ENCODE results near the gene PXDN.

The PXDN gene

DNA sequence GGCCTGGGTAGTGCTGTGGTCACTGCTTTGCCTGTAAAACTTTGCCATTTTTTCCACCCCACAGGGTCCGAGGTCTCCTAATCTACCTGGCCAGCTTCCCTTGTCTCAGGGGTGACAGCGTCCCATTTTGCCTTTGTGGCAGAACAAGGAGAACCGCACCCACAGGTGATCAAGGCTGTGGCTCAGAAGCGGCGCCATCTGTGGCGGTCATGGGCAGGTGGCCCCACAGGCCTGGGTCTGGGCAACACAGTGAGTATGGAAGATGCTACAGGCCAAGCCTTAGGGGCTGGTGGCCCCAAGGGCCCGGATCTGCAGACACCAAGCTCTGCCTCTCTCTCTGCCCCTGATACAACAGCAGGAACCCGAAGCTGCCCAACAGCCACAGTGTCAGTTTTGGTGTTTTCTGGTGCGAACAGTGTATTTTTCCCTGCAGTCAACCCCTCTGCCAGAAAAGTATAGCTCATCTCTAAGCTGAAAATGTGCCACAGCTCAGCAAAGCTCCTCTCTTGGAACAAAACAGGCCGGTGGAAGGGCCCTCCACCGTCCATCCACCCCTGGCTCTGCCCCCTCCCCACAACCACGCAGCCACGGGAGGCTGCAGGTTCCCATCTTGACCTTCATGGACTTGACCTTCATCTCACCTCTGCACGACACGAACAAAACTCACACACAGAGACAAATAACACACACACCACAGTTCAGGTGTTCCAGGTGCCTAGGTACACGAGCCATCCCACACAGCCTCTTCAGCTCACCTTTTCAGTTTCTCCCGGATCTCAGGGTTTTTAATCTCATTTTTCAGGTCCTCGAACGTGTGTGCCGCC lies 96.7 kb downstream of the PXDN start:
- DNase-seq (ENCODE audit: low read depth): no peak

GRCh38 chr2:1645761-1646476 lies 98.4 kb downstream of the PXDN start:
- no peak for DNase-seq (ENCODE audit: low read depth)

- no peak for DNase-seq (ENCODE audit: low read depth)
Measured at GRCh38 chr2:1644427-1644826, 99.9 kb downstream of the PXDN start.

DNA sequence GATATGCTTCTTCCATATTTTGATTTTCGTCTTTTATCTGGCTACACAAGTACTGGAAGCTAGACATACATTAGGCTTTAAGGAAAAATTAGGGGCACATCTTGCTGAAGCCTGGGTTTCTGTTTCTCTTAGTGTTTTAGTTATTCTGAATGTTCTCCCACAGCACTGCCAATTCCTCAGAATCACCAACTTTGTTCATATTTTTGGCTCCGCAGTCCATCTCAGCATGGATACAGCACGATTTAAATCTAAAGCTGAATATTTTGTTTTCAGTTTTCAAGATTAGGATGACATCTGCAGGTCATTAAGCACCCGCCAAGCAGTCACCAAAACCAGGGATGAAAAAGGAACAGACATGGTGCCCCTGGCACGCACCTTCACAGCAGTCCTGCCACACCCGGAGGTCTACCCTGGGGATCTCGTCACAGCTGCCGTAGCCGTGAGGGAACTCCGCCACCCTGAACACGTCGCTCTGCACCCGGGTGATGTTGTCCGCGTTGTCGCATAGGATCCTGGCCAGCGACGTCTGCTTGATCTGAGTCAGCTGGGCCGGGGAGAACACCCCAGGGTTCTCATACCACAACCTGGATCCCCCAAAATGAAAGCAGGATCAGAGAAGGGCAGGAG lies 101.2 kb downstream of the PXDN start:
- no peak for DNase-seq (ENCODE audit: low read depth)

GRCh38 chr2:1642066-1642861 lies 102.1 kb downstream of the PXDN start:
- DNase-seq (ENCODE audit: low read depth): no peak

GRCh38 chr2:1641523-1641922 lies 102.8 kb downstream of the PXDN start:
- DNase-seq (ENCODE audit: low read depth): no peak

DNA sequence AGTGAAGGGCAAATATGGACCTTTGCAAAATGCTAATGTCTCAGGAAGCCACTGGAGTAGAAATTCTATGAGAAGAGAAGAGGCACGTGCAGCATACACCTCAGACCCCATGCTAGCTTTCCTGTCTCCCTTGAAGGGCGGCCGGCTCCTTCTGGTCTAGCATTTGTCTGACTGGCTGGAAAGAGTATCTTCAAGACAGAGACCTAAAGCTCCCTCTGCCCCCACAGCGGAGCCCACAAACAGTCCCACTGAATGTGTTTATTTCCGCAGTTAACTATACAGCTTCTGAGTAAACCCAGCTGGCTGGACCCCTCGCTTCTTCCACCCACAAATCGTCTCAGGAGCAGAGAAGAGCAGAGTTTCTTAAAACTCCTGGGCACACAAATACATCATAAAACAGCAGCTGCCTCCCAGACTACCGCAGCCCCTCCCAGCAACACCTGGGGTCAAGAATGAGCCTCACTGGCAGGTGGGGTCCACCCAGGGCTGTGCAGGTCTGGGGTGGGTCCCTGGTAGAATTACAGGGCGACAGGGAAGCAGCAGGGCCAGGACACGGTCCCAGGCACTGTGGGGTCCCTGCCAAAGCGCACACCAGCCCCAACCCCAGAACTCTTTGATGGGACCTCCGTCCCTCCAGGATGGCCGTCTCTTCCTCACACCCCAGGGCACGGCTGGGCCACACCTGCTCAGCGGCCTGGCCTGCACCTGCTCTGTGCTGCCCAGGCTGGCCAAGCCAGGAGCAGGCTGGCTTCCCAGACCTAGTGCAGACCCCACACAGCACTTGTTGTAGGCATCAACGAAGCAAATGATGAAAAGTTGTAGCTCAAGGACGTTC lies 103.8 kb downstream of the PXDN start:
- no peak for DNase-seq (ENCODE audit: low read depth)

GRCh38 chr2:1639086-1639858 lies 105.0 kb downstream of the PXDN start:
- no peak for DNase-seq (ENCODE audit: low read depth)

- no peak for DNase-seq (ENCODE audit: low read depth)
Measured at GRCh38 chr2:1638281-1638860, 105.9 kb downstream of the PXDN start.

GRCh38 chr2:1636791-1637415 lies 107.4 kb downstream of the PXDN start:
- no peak for DNase-seq (ENCODE audit: low read depth)

- no peak for DNase-seq (ENCODE audit: low read depth)
Measured at GRCh38 chr2:1635823-1636222, 108.5 kb downstream of the PXDN start.

DNA sequence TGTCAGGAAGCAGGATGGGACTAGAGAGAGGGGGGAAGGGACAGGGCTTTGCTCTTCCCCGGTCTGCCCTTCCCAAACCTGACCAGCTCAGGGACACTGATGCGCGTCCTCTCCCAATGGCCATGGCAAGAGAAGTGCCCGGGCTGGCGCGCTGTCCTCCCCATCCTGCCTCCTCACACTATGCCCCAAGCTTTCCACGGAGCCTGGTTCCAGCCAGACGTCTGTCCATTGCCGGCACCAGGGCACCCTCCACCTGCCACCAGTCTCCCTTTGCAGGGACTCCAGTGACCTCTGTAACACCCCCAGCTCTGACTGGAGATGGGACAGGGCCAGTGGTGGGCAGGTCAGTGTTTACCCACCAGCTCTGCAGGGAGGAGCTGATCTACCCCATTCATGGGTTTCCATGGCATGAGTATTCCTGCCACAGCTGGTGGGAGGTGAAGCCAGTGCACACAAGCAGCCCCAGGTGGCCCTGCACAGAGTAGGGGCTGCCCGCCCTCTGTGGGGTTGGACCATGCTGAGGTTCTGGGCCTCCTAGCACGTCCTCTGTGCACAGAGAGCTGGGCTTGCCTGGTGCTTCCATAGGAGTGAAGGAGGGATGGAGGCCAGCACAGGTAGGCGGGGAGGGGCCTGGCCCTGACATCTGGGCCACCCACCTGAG lies 109.5 kb downstream of the PXDN start:
- no peak for DNase-seq (ENCODE audit: low read depth)

- DNase-seq (ENCODE audit: low read depth): no peak
Measured at GRCh38 chr2:1633936-1634587, 110.3 kb downstream of the PXDN start.

GRCh38 chr2:1633092-1633671 lies 111.1 kb downstream of the PXDN start:
- no peak for DNase-seq (ENCODE audit: low read depth)

DNA sequence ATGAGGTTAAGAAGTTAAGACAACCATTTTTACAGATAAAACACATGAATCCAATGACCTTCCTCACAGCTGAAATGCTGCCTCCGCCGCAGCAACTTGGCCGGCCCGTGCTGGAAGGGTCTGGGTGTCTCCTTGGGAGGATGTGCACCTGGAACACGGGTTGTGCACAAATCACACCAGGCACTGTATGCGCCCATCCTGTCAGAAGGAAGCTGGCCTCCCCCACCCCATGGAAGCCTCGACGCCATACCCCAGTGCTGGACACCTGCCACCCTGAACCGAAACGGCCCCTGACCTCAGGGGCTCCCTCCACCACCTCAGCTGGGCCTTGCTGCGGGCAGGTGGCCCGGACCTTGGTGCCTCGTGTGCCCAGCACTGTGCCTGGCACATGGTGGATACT lies 111.8 kb downstream of the PXDN start:
- DNase-seq (ENCODE audit: low read depth): no peak

GRCh38 chr2:1632002-1632348 lies 112.3 kb downstream of the PXDN start:
- DNase-seq (ENCODE audit: low read depth): no peak

DNA sequence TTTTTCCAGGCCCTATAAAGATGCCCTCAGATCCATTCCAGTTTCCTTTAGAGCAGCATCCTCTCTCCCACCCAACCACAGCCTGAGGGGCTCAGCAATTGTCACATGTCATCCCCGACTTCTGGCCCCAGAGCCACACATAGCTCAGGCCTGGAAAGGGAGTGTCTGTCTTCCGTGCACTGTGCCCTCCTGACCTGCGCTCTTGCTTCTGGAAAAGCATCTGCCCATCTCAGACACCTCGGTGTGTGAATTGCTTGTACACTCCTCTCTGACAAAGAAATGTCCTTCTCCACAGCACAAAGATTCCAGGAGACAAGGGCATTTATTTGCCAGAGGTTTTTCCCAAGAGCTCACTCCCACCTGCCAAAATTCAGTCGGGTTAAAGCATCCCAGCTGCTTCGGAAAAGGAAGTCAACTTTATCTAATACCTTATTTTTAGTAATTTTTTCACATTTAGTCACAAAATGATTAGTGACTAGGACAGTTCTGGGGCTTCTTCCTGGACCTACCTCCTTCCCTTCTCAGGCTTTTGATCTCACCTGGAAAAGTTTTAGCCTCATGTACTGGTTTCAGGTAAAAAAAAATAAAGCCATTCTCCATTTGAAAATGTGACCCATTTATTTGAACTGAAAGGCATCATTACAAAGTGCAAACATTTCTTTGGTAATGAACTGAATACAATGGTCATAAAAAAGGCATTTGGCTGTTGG lies 112.9 kb downstream of the PXDN start:
- DNase-seq (ENCODE audit: low read depth): no peak

GRCh38 chr2:1628893-1629292 lies 115.4 kb downstream of the PXDN start:
- no peak for DNase-seq (ENCODE audit: low read depth)
